Peyer's patch (tissue), 4 donors: Measurements from ENCODE around the gene CLEC20A. TPM values are rescaled to one million over a fixed set of nuclear protein-coding genes. Genes with fewer than 3 reads are reported as not detected.

Experiments used
- DNase-seq, 3 donors: peaks; one replicate each; pipeline ENCODE4 v3.0.0-alpha.2; 2017 to 2019
- H3K27ac ChIP-seq, 4 donors: fragments of 200-600 bp; sonication (generic); one replicate each; pipeline ENCODE4 v1.5.1; 2016 to 2019
- H3K27me3 ChIP-seq, 2 donors: fragments of 200-600 bp; sonication (generic); one replicate each; pipeline ENCODE4 v1.5.1; 2019
- H3K36me3 ChIP-seq, 3 donors: fragments of 200-600 bp; sonication (generic); one replicate each; pipeline ENCODE4 v1.5.1; 2016 to 2019
- H3K4me1 ChIP-seq, 4 donors: fragments of 200-600 bp; sonication (generic); one replicate each; pipeline ENCODE4 v1.5.1; 2016 to 2019
- H3K4me3 ChIP-seq, 4 donors: fragments of 200-600 bp; sonication (generic); 1 replicate in 3 of 4; 2 replicates in 1 of 4; pipeline ENCODE4 v1.5.1; 2016 to 2019; ENCODE audit warnings: mild to moderate bottlenecking in 1 of 4
- H3K9me3 ChIP-seq, 4 donors: fragments of 200-600 bp; sonication (generic); one replicate each; pipeline ENCODE4 v1.5.1; 2016 to 2019; ENCODE audit warnings: mild to moderate bottlenecking in 1 of 4
- CTCF ChIP-seq, 6 experiments: fragments of 450-650 bp in 4 of 6; fragments of 200-600 bp in 2 of 6; sonication (generic) in 1 of 6; IDR thresholded peaks; one replicate each; pipeline ENCODE4 v1.5.1; 2017 to 2019; ENCODE audit warnings: antibody characterized with exemption in 6 of 6, mild to moderate bottlenecking in 3 of 6, moderate library complexity in 1 of 6
- POLR2A ChIP-seq, 2 donors: fragments of 450-650 bp; IDR thresholded peaks; one replicate each; pipeline ENCODE4 v1.5.1; 2017; ENCODE audit warnings: antibody characterized with exemption in 2 of 2, mild to moderate bottlenecking in 2 of 2, moderate library complexity in 2 of 2
- total RNA-seq, 4 donors: library from RNA; depleted of rRNA; stranded (reverse); fragments of >200 nt; gene quantifications; one replicate each; pipeline ENCODE4 v1.1.0, GENCODE V29; 2016

CLEC20A gene
- total RNA-seq, 4 donors from 2014 or later, result not detected

GRCh38 chr1:178498896-178499675 is 2.3 kb upstream of the CLEC20A start:
- peak in 1 of 3 donors; percentile 33 for DNase-seq

GRCh38 chr1:178497903-178498478 is 1.2 kb upstream of the CLEC20A start:
- no peak for DNase-seq
- Histone ChIP-seq H3K27ac (no peak overlapping the region), H3K4me1 (peaks cover 0 to 3% (median 0%) of the 10 kb centered on the region in 4 donors), H3K27me3 (no peaks in the 10 kb centered on the region), H3K4me3 (no peak overlapping the region), H3K9me3 (no peaks in the 10 kb centered on the region), H3K36me3 (no peaks in the 10 kb centered on the region)
- no peak for TF ChIP-seq CTCF (IDR thresholded peaks at IDR 0.05)
- TF ChIP-seq POLR2A (IDR thresholded peaks at IDR 0.05), result no peak

More at GRCh38 chr1:178498896-178499675, 2.3 kb upstream of the CLEC20A start:
- Histone ChIP-seq H3K36me3 (no peaks in the 10 kb centered on the region), H3K4me1 (peaks cover 0 to 3% (median 0%) of the 10 kb centered on the region in 4 donors), H3K27ac (no peak overlapping the region), H3K4me3 (no peak overlapping the region), H3K9me3 (no peaks in the 10 kb centered on the region), H3K27me3 (no peaks in the 10 kb centered on the region)
- no peak for TF ChIP-seq CTCF (IDR thresholded peaks at IDR 0.05)
- no peak for TF ChIP-seq POLR2A (IDR thresholded peaks at IDR 0.05)

DNA sequence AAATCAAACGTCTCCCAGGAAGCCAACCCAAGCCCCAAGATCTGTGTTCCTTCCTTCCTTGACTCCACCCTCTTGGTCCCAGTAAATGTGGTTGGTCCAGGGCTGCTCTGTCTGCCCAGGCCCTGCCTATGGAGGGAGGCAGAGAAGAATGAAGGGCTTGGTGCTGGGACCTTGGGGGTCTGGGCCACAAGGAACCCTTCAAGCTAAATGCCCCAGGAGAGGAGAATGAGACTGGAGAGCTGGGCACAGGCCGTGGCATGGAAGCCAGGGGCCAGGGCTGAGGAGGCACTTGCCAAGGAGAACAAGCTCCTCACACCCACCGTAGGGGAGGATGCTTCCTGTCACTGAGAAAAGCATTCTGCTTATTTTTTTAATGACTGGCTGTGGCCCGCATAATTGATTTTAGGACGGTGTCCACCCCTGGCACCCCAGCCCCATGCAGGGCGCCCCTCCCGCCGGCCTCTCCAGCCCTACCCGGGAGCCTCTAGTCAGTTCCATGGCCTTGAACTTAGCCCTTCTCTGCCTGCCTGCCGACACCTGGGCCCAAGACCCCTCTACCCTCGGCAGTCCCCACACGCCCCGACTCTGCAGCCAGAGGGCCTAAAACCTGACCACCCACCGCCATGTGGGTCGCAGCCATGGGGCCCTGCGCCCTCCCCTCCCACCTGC is 889 bp downstream of the CLEC20A start:
- Histone ChIP-seq H3K4me3 (no peak overlapping the region), H3K4me1 (peaks cover 0 to 3% (median 0%) of the 10 kb centered on the region in 4 donors), H3K9me3 (no peaks in the 10 kb centered on the region), H3K36me3 (no peaks in the 10 kb centered on the region), H3K27me3 (no peaks in the 10 kb centered on the region), H3K27ac (no peak overlapping the region)
- TF ChIP-seq POLR2A (IDR thresholded peaks at IDR 0.05) (no peak), CTCF (IDR thresholded peaks at IDR 0.05) (no peak)
- no peak for DNase-seq

GRCh38 chr1:178495158-178495557 is 1.6 kb downstream of the CLEC20A start:
- Histone ChIP-seq H3K9me3 (no peaks in the 10 kb centered on the region), H3K4me1 (peaks cover 0 to 2% (median 0%) of the 10 kb centered on the region in 4 donors), H3K27ac (no peak overlapping the region), H3K4me3 (no peak overlapping the region), H3K36me3 (no peaks in the 10 kb centered on the region), H3K27me3 (no peaks in the 10 kb centered on the region)
- DNase-seq, result no peak
- no peak for TF ChIP-seq POLR2A (IDR thresholded peaks at IDR 0.05)
- no peak for TF ChIP-seq CTCF (IDR thresholded peaks at IDR 0.05)

GRCh38 chr1:178494569-178494971 is 2.2 kb downstream of the CLEC20A start:
- Histone ChIP-seq H3K36me3 (no peaks in the 10 kb centered on the region), H3K4me3 (no peak overlapping the region), H3K9me3 (no peaks in the 10 kb centered on the region), H3K27me3 (no peaks in the 10 kb centered on the region), H3K4me1 (no peaks in the 10 kb centered on the region), H3K27ac (no peak overlapping the region)
- DNase-seq, result peak in 1 of 3 donors; percentile 39
- no peak for TF ChIP-seq CTCF (IDR thresholded peaks at IDR 0.05)
- no peak for TF ChIP-seq POLR2A (IDR thresholded peaks at IDR 0.05)
